Measurements from ENCODE around the gene NME2.

DNA sequence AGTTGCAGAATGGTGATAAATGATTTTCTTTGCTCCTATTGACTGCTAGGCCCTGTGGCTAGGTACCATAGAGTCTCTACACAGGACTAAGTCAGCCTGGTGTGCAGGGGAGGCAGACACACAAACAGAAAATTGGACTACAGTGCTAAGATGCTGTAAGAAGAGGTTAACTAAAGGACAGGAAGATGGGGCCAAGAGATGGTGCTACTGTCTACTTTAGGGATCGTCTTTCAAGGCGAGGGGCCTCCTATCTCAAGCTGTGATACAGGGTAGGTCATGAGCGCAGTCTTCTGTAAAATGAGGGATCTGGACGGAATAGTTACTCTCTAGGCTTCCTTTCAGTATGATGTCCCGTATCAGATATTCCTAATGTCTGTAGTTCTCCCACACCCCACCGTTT lies 12.0 kb upstream of the NME2 start:
- TF ChIP-seq GABPA (IDR thresholded peaks at IDR 0.05; ENCODE audit: borderline replicate concordance, insufficient read depth, low read length) (no peak), CHD2 (IDR thresholded peaks at IDR 0.05; ENCODE audit: low read length) (no peak), RFX5 (IDR thresholded peaks at IDR 0.05; ENCODE audit: borderline replicate concordance, low read depth, low read length) (no peak), KDM1A (IDR thresholded peaks at IDR 0.05; ENCODE audit: borderline replicate concordance, low read length) (no peak), FOSL1 (IDR thresholded peaks at IDR 0.05; ENCODE audit: insufficient read depth, low read depth, low read length) (no peak), CBX5 (IDR thresholded peaks at IDR 0.05; ENCODE audit: low read depth, low read length) (no peak)
- TF ChIP-seq, protein P1, sequence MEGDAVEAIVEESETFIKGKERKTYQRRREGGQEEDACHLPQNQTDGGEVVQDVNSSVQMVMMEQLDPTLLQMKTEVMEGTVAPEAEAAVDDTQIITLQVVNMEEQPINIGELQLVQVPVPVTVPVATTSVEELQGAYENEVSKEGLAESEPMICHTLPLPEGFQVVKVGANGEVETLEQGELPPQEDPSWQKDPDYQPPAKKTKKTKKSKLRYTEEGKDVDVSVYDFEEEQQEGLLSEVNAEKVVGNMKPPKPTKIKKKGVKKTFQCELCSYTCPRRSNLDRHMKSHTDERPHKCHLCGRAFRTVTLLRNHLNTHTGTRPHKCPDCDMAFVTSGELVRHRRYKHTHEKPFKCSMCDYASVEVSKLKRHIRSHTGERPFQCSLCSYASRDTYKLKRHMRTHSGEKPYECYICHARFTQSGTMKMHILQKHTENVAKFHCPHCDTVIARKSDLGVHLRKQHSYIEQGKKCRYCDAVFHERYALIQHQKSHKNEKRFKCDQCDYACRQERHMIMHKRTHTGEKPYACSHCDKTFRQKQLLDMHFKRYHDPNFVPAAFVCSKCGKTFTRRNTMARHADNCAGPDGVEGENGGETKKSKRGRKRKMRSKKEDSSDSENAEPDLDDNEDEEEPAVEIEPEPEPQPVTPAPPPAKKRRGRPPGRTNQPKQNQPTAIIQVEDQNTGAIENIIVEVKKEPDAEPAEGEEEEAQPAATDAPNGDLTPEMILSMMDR (IDR thresholded peaks at IDR 0.05; ENCODE audit: control extremely low read depth in 1 of 3, insufficient read depth in 1 of 3, low read depth in 1 of 3, low read length in 3 of 3): no peak
- TF ChIP-seq, protein P2, sequence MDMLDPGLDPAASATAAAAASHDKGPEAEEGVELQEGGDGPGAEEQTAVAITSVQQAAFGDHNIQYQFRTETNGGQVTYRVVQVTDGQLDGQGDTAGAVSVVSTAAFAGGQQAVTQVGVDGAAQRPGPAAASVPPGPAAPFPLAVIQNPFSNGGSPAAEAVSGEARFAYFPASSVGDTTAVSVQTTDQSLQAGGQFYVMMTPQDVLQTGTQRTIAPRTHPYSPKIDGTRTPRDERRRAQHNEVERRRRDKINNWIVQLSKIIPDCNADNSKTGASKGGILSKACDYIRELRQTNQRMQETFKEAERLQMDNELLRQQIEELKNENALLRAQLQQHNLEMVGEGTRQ (IDR thresholded peaks at IDR 0.05; ENCODE audit: low read length): no peak

Data from H1 (cell line).